CD1c-positive myeloid dendritic cell (primary cell): ENCODE measurements around the gene CCAR1.
"Not testable (repeated sequence)": the region's sequence is repeated elsewhere in the genome, so short reads cannot be mapped to it uniquely, and the experiment has no call there.

ENCODE experiments used
- DNase-seq: peaks from one replicate; pipeline ENCODE4 v3.0.0-alpha.2; 2016; ENCODE audit errors: extremely low spot score

CCAR1 gene, protein sequence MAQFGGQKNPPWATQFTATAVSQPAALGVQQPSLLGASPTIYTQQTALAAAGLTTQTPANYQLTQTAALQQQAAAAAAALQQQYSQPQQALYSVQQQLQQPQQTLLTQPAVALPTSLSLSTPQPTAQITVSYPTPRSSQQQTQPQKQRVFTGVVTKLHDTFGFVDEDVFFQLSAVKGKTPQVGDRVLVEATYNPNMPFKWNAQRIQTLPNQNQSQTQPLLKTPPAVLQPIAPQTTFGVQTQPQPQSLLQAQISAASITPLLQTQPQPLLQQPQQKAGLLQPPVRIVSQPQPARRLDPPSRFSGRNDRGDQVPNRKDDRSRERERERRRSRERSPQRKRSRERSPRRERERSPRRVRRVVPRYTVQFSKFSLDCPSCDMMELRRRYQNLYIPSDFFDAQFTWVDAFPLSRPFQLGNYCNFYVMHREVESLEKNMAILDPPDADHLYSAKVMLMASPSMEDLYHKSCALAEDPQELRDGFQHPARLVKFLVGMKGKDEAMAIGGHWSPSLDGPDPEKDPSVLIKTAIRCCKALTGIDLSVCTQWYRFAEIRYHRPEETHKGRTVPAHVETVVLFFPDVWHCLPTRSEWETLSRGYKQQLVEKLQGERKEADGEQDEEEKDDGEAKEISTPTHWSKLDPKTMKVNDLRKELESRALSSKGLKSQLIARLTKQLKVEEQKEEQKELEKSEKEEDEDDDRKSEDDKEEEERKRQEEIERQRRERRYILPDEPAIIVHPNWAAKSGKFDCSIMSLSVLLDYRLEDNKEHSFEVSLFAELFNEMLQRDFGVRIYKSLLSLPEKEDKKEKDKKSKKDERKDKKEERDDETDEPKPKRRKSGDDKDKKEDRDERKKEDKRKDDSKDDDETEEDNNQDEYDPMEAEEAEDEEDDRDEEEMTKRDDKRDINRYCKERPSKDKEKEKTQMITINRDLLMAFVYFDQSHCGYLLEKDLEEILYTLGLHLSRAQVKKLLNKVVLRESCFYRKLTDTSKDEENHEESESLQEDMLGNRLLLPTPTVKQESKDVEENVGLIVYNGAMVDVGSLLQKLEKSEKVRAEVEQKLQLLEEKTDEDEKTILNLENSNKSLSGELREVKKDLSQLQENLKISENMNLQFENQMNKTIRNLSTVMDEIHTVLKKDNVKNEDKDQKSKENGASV

DNA sequence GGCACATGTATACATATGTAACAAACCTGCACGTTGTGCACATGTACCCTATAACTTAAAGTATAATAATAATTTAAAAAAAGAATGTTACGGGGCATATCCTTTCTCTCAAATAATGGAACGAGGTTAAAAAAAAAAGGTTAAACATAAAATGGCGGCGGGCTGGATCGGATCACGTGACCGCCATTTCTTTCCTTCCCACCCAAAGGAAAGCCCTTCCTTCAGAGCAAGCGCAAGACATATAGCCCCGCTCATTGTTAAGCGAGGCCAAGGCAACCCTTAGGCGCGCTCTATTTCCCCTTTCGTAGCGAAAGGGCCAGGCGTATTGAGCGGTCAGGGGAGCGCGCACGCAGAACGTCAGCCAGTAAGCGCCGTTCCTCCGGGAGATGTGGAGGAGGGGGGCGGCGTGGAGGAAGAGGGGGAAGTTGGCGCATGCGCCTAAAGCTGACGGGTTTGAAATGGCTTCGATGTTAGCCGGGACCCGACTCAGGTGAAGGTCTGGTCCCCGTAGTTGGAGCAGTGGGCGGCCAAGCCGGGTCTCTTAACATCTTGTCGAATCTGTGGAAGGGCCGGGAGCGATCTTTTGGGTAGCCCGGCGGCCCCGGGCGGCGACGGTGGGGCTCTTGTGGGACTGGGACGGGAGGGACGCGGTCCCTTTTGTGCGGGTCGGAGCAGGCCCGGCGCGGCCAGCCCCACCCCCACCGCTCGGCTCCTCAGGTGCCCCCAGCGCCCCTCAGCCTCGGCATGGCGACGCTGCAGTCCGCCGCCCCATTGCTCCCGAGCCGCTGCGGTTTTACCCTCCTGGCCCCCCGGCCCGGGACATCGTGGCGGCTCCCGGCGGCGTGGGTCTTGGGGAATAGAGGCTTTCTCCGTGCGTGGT lies at the start of gene CCAR1:
Gene CCAR1 (plus strand): TSS at position 447 of the 880 bp plus-strand sequence. CDS start 1,266 bp downstream, outside the sequence.
- peak; percentile 99 for DNase-seq

DNA sequence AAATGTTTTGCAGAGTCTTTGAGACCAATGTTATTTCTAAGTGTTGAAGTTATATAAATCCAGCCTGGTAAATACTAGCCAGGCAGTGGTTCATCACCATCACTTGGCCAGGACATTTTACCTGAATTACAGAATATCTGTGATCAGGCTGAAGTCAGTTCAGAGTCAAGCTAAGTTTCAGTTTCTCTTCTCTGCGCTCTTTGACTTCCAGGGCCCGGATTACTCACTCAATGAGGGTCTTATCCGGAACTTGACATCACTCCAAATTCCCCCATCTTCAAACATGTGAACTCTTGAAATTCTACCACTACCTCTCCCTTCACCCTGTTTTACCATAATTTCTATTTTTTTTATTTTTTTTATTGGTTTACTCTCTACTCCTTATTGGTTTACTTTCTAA lies 36.6 kb upstream of the CCAR1 start:
- no peak for DNase-seq

DNA sequence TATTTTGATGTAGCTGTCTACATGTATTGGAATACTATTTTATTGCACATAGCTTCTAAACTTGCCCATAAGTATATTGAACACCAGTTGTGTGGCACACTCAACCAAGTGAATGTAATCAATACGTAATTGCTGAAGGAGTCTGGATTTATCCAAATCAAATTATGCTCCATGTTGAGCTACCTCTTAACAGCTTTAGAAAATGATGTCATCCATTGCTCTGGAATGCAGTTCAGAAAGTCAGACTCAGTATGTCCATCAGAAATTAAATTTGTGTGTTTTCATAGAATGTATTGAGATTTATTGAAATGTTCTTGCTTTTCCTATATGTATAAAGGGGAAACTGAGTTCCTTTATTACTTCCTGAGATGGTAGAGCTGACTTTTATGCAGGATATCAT lies 25.0 kb upstream of the CCAR1 start:
- no peak for DNase-seq

DNA sequence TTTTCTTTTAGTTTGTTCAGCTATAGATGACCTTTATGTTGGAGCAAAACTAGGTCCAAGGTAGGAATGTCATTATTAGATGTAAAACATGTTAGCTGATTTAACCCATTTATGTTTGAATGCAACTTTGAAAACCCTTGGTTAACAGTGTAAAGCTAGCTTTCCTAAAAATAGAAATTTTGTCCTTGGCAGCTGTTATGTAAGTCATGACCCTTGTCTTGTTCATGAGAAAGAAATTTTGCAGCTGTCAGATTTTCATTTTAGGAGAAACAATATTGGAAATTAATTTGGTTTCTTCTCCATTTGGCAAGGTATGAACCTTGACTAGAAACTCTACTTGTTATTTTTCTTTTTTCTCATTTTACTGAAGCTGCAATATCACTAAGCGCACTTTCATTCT lies 23.9 kb upstream of the CCAR1 start:
- DNase-seq, result no peak

DNA sequence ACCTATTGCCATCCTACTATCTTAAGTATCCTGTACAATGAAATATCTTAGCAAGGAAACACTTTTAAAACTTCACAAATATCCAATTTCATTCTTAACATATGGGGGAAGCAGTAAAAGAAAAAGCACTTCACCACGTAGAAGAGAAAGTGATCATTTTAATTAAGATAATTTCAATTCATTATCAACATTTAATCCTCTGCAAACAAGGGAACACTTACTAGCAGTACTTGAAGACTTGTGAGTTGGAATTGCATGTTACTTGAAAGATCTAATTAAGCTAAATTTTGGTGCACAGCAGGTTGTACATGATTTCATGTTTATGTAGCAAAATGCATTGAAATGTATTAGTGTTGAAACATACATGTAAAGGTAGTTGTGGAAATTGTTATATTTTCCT lies 20.8 kb upstream of the CCAR1 start:
- DNase-seq, result no peak

DNA sequence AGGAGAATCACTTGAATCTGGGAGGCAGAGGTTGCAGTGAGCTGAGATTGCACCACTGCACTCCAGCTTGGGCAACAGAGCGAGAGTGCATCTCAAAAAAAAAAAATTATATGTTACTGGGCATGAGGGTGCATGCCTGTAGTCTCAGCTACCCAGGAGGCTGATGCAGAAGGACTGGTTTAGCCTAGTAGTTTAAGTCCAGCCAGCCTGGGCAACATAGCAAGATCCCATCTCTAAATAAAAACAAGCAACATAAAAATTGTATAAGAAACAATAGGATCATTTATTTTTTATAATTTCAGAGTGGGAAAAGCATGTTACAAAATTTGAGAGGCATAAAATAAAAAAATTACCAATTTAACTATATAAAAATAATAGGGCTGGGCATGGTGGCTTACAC lies 15.5 kb upstream of the CCAR1 start:
- no peak for DNase-seq

DNA sequence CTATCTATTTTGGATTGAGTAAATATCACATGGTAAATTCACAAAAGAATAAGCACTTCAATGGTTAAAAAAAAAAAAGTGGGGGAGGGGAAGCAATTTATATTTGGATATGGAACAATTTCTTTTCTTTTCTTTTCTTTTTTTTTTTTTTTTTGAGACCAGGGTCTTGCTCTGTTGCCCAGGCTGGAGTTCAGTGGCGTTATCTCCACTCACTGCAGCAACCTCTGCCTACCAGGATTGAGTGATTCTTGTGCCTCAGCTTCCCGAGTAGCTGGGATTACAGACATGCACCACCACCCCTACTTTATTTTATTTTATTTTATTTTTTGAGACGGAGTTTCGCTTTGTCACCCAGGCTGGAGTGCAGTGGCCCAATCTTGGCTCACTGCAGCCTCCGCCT lies 12.1 kb upstream of the CCAR1 start:
- not testable (repeated sequence) for DNase-seq

DNA sequence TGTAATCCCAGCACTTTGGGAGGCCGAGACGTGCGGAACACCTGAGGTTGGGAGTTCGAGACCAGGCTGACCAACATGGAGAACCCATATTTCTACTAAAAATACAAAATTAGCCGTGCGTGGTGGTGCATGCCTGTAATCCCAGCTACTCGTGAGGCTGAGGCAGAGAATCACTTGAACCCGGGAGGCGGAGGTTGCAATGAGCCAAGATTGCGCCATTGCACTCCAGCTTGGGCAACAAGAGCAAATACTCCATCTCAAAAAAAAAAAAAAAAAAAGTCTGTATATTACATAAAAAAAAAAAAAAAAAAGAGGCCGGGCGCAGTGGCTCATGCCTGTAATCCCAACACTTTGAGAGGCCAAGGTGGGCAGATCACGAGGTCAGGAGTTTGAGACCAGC lies 8.0 kb upstream of the CCAR1 start:
- DNase-seq, result not testable (repeated sequence)

DNA sequence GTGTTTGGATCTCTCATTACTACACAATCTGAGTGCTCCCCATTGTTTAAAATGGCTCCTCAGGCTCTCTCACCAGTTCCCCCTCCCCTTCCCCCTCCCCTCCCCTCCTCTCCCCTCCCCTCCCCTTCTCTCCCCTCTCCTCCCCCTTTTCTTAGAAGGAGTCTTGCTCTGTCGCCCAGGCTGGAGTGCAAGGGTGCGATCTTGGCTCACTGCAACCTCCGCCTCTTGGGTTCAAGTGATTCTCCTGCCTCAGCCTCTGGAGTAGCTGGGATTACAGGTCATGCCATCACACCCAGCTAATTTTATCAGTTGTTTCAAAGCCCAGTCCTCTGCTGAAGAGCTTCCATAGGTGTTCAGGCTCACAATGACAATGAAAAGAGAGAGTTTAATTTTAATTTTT lies 3.6 kb upstream of the CCAR1 start:
- DNase-seq, result no peak

DNA sequence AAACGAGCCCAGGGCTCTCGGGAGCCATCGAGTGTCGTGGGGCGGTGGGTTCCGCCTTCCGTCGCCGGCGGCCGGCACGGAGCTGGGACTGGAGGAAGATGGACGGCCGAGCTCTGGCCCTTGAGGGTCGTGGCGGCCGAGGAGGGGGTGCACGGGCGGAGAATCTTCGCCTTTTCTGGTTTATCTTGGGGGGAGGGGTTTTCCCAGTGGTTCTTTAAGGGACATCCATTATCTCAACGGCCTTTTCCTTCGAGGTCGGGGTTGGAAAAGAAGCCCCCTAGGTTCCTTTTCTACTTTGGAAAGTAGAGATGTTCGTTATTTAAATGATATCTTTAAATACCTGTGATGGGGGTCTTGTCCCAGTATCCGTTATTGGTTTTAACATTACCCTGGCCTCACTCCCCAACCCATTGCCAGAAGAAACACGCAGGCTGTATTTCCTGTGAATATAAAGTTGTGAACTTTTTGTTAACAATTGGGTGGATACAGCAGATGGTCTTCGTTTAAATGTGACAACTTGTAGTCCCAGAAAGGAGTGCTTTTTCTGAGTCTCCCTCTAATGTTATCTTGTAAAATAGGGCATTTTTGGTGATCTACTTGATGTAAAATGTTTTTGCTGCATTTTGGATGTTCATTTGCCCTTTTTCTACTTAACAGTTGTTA lies 765 bp downstream of the CCAR1 start:
- peak; percentile 41 for DNase-seq

DNA sequence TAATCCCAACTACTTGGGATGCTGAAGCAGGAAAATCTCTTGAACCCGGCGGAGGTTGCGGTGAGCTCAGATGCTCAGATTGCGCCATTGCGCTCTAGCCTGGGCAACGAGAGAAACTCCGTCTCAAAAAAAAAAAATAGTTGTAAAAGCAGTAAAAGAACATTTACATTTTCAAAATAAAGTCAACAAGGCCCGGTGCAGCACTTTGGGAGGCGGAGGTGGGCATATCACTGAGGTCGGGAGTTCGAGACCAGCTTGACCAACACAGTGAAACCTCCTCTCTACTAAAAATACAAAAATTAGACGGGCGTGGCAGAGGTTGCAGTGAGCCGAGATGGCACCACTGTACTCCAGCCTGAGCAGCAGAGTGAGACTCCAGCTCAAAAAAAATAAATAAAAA lies 4.0 kb downstream of the CCAR1 start:
- no peak for DNase-seq

DNA sequence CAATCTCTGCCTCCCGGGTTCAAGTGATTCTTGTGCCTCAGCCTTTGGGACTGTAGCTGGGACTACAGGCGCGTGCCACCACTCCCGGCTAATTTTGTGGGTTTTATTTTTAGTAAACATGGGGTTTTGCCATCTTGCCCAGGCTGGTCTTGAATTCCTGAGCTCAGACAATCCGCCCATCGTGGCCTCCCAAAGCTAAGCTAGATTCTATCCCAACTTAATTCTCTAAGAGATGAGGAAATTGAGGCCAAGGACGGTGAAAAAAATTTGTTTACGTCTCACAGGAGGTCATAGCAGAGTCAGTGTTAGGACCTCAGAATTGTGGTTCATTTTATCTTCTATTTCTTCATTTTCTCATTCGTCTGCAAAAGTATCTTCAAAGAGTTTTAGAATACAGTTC lies 6.1 kb downstream of the CCAR1 start:
- no peak for DNase-seq

DNA sequence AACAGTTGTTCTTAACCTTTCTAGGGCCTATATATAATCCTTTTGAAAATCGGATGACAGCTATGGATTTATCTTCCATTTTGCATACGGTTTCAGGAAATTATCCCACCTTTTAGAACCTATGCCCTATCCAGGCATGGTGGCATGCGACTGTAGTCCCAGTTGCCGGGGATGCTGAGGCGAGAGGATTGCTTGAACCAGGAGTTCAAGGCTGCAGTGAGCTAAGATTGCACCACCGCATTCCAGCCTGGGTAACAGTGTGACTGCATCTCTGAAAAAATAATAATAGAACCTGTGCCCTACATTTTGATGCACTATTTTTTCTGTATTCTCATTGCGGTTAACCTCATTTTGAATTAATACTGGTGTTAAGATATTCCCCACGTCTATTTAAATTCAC lies 11.6 kb downstream of the CCAR1 start:
- DNase-seq, result no peak

DNA sequence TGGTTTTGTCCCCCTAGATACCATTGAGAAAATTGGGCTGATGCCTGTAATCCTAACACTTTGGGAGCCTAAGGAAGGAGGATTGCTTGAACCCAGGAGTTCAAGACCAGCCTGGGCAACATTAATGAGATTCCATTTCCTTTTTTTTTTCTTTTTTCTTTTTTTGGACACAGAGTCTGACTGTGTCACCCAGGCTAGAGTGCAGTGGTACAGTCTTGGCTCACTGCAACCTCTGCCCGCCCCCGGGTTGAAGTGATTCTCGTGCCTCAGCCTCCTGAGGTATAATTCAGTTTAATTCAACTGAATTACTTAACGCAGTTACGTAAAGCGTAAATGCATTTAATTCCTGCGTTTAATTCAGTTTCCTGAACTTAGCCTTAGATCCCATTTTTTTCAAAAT lies 13.3 kb downstream of the CCAR1 start:
- no peak for DNase-seq

DNA sequence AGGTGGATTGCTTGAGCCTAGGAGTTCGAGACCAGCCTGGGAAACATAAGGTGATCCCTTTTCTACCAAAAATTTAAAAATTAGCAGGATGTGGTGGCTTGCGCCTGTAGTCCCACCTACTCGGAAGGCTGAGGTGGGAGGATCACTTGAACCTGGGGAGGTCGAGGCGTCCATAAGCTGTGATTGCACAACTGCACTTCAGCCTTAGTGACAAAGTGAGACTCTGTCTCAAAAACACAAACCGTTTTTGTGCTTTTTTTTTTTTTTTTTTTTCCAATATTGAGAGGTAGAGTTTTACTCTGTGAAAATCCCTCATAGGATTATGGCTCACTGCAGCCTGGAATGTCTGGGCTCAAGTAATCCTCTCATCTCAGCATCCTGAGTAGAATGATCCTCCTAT lies 14.1 kb downstream of the CCAR1 start:
- no peak for DNase-seq

DNA sequence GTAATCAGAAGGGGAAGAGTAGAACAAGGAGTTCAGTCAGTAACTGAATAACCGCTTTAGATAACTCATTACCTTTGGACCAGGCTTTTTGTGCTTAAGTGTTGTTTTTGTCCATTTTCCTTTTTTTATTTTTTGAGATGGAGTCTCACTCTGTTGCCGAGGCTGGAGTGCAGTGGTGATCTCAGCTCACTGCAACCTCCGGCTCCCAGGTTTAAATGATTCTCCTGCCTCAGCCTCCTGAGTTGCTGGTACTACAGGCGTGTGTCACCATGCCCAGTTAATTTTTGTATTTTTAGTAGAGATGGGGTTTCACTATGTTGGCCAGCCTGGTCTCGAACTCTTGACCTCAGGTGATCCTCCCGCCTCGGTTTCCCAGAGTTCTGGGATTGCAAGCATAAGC lies 14.7 kb downstream of the CCAR1 start:
- not testable (repeated sequence) for DNase-seq

DNA sequence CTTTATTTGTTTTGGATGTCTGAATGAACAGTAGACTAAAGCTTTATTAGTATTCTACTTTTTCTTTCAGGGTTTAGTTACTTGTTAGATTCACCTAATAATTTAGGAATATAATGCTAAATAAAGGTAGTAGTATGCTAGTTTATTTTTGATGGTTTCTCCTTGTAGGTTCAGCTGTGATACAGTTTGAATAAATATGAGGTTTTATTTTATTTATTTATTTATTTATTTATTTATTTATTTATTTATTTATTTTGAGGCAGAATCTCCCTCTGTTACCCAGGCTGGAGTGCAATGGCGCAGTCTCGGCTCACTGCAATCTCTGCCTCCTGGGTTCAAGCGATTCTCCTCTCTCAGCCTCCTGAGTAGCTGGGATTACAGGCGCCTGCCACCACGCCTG lies 19.6 kb downstream of the CCAR1 start:
- DNase-seq, result not testable (repeated sequence)

DNA sequence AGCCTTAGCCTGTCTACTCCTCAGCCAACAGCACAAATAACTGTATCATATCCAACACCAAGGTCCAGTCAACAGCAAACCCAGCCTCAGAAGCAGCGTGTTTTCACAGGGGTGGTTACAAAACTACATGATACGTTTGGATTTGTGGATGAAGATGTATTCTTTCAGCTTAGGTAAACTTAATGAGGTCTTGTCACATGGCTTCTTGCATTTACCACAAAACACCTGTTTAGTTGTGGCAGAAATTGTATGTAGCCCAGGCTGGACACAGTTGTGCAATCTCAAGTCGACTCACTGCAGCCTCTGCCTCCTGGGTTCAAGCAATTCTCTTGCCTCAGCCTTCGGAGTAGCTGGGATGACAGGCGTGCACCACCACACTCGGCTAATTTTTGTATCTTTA lies 21.4 kb downstream of the CCAR1 start:
- no peak for DNase-seq

DNA sequence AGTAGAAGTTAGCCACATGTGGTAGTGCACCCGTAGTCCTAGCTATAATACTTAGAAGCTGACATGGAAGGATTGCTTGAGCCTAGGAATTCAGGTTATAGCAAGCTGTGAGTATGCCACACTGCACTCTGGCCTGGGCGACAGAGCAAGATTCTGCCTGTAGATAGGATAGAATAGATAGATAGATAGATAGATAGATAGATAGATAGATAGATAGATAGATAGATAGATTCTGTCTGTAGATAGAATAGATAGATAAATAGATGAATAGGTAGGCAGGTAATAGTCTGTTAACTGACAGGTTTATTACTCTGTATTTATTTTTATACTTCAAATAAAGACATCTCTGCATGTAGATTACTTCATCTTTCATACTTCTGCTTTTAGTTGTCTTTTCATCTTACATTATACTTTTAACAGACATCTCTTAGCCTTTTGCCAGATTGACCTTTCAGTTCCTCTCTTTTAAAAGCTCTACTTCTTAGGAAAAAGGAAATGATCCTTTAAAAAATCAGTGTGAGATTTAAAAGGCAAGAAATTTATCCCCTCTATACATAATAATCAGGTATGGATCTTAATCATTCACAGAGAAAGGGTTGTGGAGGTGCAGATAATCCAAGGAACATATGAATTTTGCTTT lies 31.8 kb downstream of the CCAR1 start:
- DNase-seq, result peak; percentile 67

DNA sequence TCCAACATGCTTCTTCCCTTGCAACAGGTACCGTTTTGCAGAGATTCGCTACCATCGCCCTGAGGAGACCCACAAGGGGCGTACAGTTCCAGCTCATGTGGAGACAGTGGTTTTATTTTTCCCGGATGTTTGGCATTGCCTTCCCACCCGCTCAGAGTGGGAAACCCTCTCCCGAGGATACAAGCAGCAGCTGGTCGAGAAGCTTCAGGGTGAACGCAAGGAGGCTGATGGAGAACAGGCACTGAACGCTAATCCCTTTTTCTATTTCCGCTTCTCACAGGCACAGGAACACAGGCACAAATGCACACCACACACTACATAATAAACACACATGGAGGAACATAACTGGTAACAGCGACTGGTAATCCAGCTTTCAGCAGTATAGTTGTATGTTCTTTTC lies 35.2 kb downstream of the CCAR1 start:
- DNase-seq, result no peak
